Neural cell (in vitro differentiated cells): ENCODE measurements around the gene SRGAP3. TPM values are rescaled to one million over a fixed set of nuclear protein-coding genes. Genes with fewer than 3 reads are reported as not detected.

Experiments
- H2AFZ ChIP-seq: fragments of 200-600, 300-800 bp; sonication (generic), shearing (Covaris generic); 2 replicates; pipeline ENCODE4 v1.6.0; 2014; ENCODE audit warnings: low read depth, mild to moderate bottlenecking, antibody characterized with exemption, low read length, moderate library complexity
- H3F3A ChIP-seq: fragments of 200-600 bp; shearing (Covaris generic); 2 replicates; pipeline ENCODE4 v1.6.1; 2016; ENCODE audit warnings: mild to moderate bottlenecking, moderate library complexity, mixed read lengths, antibody characterized with exemption, low read length; ENCODE audit not compliant: insufficient read depth, poor library complexity, severe bottlenecking
- H3K27ac ChIP-seq: fragments of 200-600, 300-800 bp; sonication (generic), shearing (Covaris generic); 2 replicates; pipeline ENCODE4 v1.5.1; 2014; ENCODE audit warnings: mild to moderate bottlenecking, low read length, moderate library complexity
- H3K27me3 ChIP-seq: fragments of 300-800, 200-600 bp; sonication (generic), shearing (Covaris generic); 2 replicates; pipeline ENCODE4 v1.6.0; 2014; ENCODE audit warnings: mild to moderate bottlenecking, low read depth, low read length, moderate library complexity; ENCODE audit not compliant: insufficient read depth
- H3K36me3 ChIP-seq: fragments of 300-800, 200-600 bp; sonication (generic), shearing (Covaris generic); 2 replicates; pipeline ENCODE4 v1.5.1; 2014; ENCODE audit warnings: mild to moderate bottlenecking, antibody characterized with exemption, low read length, moderate library complexity; ENCODE audit not compliant: insufficient read depth
- H3K4me2 ChIP-seq: fragments of 300-800, 200-600 bp; sonication (generic), shearing (Covaris generic); 2 replicates; pipeline ENCODE4 v1.6.0; 2014; ENCODE audit warnings: mild to moderate bottlenecking, low read length
- H3K4me3 ChIP-seq: fragments of 300-800, 200-600 bp; sonication (generic), shearing (Covaris generic); 2 replicates; pipeline ENCODE4 v1.5.1; 2014; ENCODE audit warnings: mild to moderate bottlenecking, low read length, moderate library complexity
- H3K79me2 ChIP-seq: fragments of 200-600 bp; shearing (Covaris generic); replicated peaks from 2 replicates; pipeline ENCODE4 v1.6.0; 2014; ENCODE audit warnings: mild to moderate bottlenecking, low read length, moderate library complexity; ENCODE audit not compliant: insufficient read depth
- H3K9ac ChIP-seq: fragments of 300-800, 200-600 bp; sonication (generic), shearing (Covaris generic); 2 replicates; pipeline ENCODE4 v1.6.1; 2016; ENCODE audit warnings: mild to moderate bottlenecking, low read length, mixed read lengths
- H3K9me2 ChIP-seq: fragments of 200-600 bp; shearing (Covaris generic); 2 replicates; pipeline ENCODE4 v1.6.1; 2016; ENCODE audit warnings: mild to moderate bottlenecking, low read length, mixed read lengths; ENCODE audit not compliant: insufficient read depth
- H3K9me3 ChIP-seq: fragments of 200-600, 300-800 bp; sonication (generic), shearing (Covaris generic); 2 replicates; pipeline ENCODE4 v1.6.1; 2016; ENCODE audit warnings: mild to moderate bottlenecking, mixed run types, low read length, moderate library complexity, mixed read lengths
- H4K20me1 ChIP-seq: fragments of 200-600 bp; shearing (Covaris generic); 2 replicates; pipeline ENCODE4 v1.6.1; 2016; ENCODE audit warnings: mild to moderate bottlenecking, mixed run types; ENCODE audit not compliant: insufficient read depth
- CTCF ChIP-seq: fragments of 450-650 bp; IDR thresholded peaks from 2 replicates; pipeline ENCODE4 v1.5.1; 2014; ENCODE audit warnings: antibody characterized with exemption, mild to moderate bottlenecking, moderate library complexity; ENCODE audit not compliant: poor library complexity, severe bottlenecking
- EP300 ChIP-seq: fragments of 450-650 bp; conservative IDR thresholded peaks from 2 replicates; pipeline ENCODE4 v1.6.1; 2014; ENCODE audit warnings: antibody characterized with exemption, mild to moderate bottlenecking, moderate library complexity; ENCODE audit not compliant: poor library complexity, severe bottlenecking
- EZH2 ChIP-seq: fragments of 200-600, 300-800 bp; shearing (Covaris generic), sonication (generic); IDR thresholded peaks from 2 replicates; pipeline ENCODE4 v1.6.1; 2014; ENCODE audit warnings: antibody characterized with exemption, low read length, borderline replicate concordance, mild to moderate bottlenecking; ENCODE audit not compliant: insufficient read depth, poor library complexity, severe bottlenecking
- MXI1 ChIP-seq: fragments of 450-650 bp; conservative IDR thresholded peaks from 2 replicates; pipeline ENCODE4 v1.6.1; 2014; ENCODE audit warnings: antibody characterized with exemption, mild to moderate bottlenecking; ENCODE audit not compliant: poor library complexity, severe bottlenecking
- POLR2AphosphoS5 ChIP-seq: IDR thresholded peaks from 2 replicates; pipeline ENCODE4 v1.6.1; 2012
- RAD21 ChIP-seq: fragments of 450-650 bp; conservative IDR thresholded peaks from 2 replicates; pipeline ENCODE4 v1.6.1; 2014; ENCODE audit warnings: antibody characterized with exemption, mild to moderate bottlenecking, moderate library complexity
- REST ChIP-seq: IDR thresholded peaks from 2 replicates; pipeline ENCODE4 v1.6.1; 2012; ENCODE audit warnings: borderline replicate concordance
- SMC3 ChIP-seq: fragments of 450-650 bp; conservative IDR thresholded peaks from 2 replicates; pipeline ENCODE4 v1.6.1; 2014; ENCODE audit warnings: antibody characterized with exemption, mild to moderate bottlenecking, moderate library complexity; ENCODE audit not compliant: poor library complexity
- TAF1 ChIP-seq: IDR thresholded peaks from 2 replicates; pipeline ENCODE4 v1.6.1; 2012; ENCODE audit warnings: low read depth
- polyA plus RNA-seq: library from polyadenylated mRNA; depleted of rRNA; stranded (reverse); fragments of >200 nt; gene quantifications from 2 replicates; pipeline ENCODE4 v1.2.3, GENCODE V29; 2014

The SRGAP3 gene
- polyA plus RNA-seq, 1 donor from 2014 or later, result 31.5 TPM

- Histone ChIP-seq H3K36me3 (no peaks in the 10 kb centered on the region), H3K27me3 (no peaks in the 10 kb centered on the region), H2AFZ (no peak overlapping the region), H3K9me2 (no peaks in the 10 kb centered on the region), H3K9me3 (no peaks in the 10 kb centered on the region), H4K20me1 (peaks cover 3% of the 10 kb centered on the region), H3K9ac (no peak overlapping the region), H3K27ac (no peak overlapping the region), H3K4me2 (no peak overlapping the region), H3F3A (no peaks in the 10 kb centered on the region), H3K79me2 (peaks cover 14% of the 10 kb centered on the region), H3K4me3 (no peak overlapping the region)
- TF ChIP-seq RAD21 (no peak), SMC3 (no peak), CTCF (no peak), POLR2AphosphoS5 (no peak), EZH2 (no peak), TAF1 (no peak), EP300 (no peak), MXI1 (no peak), REST (no peak)
Observed at GRCh38 chr3:9141928-9142289, 107.5 kb downstream of the SRGAP3 start.

- no peaks in the 10 kb centered on the region for H3K9me3 ChIP-seq
- H3K27me3 ChIP-seq, result no peaks in the 10 kb centered on the region
- H3K9me2 ChIP-seq, result no peaks in the 10 kb centered on the region
- H3K27ac ChIP-seq, result no peak overlapping the region
- TF ChIP-seq MXI1 (no peak), REST (no peak), EP300 (no peak), EZH2 (no peak), TAF1 (no peak), CTCF (no peak), SMC3 (no peak), RAD21 (no peak)
- peaks cover 4% of the 10 kb centered on the region for H4K20me1 ChIP-seq
- no peaks in the 10 kb centered on the region for H3K36me3 ChIP-seq
- no peak overlapping the region for H2AFZ ChIP-seq
- no peak overlapping the region for H3K9ac ChIP-seq
- H3K4me3 ChIP-seq, result no peak overlapping the region
- peaks cover 26% of the 10 kb centered on the region for H3K79me2 ChIP-seq
- H3K4me2 ChIP-seq, result no peak overlapping the region
- no peaks in the 10 kb centered on the region for H3F3A ChIP-seq
Observed at GRCh38 chr3:9139366-9139765, 110.1 kb downstream of the SRGAP3 start.
